ENCODE measurements around the gene GPR45. TPM values are rescaled to one million over a fixed set of nuclear protein-coding genes. Genes with fewer than 3 reads are reported as not detected.

The GPR45 gene
- total RNA-seq, 1 donor from 2014 or later = not detected

DNA sequence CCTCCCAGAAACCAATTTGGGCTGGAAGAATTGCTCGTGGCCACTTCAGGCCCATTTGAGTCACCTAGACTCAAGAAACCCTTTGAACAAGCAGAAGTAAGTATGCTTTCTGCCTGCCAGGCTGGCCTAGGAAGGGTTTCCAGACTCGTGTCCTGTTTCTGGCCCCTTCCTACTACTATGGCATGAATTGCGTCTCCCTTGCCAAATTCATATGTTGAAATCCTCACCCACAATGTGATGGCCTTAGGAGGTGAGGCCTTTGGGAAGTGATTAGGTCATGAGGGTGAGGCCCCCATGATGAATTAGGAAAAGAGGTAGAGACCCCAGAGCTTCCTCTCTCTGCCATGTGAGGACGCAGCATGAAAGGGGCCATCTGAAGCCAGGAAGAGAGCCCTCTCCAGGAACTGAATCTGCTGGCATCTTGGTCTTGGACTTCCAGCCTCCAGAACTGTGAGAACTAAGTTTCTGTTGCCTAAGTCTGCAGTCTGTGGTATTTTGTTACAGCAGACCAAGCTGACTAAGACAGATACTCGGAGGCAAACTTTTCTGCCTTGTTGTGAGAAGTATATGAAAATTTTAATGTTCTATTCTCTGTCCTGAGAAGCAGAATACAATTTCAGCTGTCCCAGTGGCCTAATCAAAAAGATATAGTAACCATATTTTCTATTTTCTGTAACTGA is 13.1 kb downstream of the GPR45 start:
- ATAC-seq = no peak

DNA sequence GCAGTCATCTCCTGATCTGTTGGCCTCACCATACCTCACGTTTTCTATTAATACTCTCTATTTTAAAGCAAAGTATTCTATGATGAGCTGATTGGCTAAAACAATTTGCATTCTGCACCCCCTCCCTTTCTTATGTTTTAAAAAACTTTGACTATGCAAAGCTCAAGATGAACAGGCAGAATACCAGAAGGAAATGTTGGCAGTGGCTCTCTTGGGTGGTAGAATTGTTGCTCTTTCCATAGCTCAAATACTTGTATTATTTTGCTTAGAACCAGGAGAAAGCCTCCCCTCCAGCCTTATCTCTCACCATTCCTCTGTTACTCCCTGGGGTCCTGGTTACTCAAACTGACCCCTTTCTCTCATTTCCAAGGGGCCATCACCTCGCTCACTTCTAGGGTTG is 14.4 kb downstream of the GPR45 start:
- ATAC-seq = no peak

DNA sequence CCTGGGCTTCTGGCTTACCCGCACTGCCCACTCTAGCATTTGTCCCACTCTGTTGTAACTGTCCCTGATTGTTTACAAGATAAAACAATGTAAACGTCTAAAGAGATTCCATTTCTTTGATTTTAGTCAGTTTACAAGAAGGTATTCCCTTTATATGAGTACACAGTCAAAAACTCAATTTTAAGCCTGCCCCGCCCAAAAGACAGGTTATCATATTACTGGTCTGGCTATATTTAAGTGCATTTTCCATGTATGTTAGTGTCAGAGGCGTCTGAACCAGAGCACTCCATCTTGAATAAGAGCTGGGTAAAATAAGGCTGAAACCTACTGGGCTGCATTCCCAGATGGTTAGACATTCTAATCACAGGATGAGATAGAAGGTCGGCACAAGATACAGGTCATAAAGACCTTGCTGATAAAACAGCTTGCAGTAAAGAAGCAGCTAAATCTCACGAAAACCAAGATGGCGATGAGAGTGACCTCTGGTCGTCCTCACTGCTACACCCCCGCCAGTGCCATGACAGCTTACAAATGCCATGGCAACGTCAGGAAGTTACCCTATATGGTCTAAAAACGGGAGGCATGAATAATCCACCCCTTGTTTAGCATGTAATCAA is 15.0 kb downstream of the GPR45 start:
- no peak for ATAC-seq

DNA sequence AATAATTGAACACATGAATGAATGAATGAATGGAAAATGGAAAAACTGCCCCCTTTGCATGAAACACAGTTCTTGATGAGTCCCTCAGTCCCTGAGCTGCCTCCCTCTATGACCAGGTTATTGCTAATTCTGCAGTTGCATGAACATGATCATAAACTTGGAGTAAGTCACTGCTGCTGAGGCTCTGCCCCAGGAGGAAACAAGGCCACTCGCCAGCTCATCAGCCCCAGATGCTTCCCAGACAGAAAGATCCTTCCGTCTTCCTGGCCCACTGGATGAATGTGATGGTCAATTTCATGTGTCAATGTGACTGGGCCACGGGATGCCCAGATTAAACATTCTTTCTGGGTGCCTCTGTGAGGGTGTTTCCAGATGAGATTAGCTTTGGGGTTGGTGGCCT is 16.4 kb downstream of the GPR45 start:
- no peak for ATAC-seq

DNA sequence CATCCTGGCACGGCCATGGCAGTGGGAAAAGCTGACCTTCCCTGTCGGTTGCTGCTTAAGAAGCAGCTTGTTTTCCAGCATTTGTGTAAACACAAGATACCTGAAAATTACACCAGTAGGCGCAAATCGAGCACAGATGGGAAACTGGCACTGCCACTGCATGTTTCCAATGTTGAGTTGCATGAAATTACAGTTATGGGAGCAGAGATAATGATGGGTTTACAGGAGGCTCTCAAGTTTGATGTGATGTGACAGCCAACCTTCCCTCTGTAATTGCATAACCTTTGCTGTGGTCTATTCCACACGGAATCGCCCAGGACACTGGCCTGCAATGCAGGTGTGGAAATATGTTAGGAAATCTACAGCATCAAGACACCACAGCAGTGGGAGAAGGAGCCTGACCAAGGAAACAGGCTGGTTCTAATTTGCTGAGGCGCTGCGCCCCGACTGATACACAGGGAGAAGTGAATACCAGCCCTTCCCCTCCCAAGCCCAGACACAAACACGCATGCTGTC is 17.4 kb downstream of the GPR45 start:
- ATAC-seq = no peak

DNA sequence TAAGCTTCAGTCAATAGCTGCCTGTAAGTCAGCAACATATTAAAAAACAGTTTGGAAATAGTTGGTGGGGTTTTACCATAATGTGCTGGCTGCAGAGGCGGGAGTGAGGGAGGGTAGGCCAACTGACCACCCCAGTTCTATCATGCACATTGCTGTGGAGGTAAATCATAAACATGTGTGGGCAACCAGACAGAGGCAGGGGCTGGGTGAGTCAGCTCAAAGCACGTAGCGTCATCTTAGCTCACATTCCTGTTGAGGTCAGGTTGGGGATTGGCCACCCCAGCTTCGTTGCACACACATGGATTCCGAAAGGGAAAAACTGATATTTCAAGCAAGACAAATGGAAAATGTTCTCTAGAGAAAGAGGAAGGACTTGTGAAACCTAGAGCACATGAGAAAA is 19.5 kb downstream of the GPR45 start:
- ATAC-seq = peak; percentile 68

DNA sequence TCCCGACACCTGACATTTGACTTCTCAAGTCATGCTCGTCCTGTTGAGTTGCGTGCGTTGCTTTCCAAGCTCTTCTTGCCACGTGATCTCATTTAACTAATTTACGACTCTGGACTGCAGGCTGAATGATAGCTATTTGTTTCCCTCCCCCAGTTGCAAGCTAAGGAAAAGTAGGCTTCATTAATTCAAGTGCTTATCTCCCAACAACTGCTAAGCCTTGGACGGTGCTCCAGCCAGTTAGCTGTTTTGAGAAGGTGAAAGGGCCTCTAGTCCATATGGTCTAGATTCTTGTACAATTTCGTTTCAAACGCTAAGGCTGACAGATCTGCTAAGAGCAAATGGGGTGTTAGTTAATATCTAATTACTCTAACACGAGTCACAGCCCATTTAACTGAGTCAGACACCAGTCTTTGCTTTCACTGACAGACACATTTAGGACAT is 21.1 kb downstream of the GPR45 start:
- no peak for ATAC-seq

DNA sequence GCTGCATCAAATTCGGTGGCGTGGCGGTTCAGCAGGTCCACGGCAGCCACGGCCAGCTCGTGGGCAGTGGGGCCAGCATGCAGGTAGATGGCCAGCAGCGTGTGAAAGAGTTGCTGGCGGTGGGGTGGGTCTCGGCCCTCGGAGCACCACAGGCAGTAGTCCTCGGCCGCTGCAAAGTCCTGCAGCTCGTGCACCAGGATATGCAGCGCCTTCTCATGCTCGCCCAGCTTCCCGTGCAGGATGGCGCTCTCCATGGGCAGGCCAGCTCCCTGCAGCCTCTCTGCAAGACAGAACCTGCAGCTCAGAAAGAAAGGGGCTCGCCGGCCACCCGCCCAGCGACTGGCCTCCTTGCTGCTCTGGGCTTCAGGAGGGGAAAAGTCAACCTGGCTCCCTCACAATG is 27.9 kb downstream of the GPR45 start:
- no peak for ATAC-seq

DNA sequence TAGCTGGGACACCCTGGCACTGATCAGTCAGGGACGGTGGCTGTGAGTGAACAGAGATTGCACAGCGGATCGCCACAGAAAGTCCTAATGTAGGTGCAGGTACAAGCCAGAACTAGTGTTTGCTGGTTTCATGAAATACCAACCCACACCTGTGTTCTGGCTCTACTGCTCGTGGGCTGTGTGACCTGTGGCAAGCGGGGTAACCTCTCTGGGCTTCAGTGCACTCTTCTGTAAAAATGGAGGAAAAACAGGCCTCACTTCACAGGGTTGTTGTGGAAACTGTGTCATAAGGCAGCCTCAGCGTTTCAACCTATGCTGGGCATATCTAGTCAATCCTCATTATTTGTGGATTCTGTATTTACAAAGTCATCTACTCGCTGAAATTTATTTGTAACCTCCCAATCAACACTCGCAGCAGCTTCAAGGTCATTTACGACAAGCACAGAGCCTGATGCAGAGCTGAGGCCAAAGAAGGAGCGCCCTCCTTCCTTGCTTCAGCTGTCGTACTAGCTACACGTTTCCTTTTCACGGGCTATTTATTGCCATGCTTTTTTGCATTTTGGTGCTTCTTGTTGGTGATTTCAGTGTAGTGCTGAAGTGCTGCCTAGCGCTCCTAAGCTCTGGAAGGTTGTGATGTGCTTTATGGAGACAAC is 30.0 kb downstream of the GPR45 start:
- ATAC-seq = no peak

DNA sequence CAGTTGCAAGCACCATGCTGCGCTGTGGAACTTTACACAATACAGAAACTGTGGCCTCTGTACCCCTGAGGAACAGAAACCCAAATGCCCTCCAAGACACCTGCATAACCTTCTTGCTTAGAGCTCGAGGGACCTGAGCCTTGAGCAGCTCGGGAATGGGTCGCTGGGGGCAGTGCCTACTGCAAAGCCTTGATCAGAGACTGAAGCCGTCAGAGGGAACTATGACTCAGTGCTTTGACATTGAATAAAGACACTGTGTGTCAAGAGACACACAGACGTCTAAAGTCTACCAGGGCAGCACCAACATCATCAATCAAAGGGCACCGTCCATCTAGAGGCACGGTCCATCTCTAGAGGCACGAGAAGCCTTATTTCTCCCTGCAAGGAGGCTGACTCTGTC is 30.6 kb downstream of the GPR45 start:
- ATAC-seq = no peak

DNA sequence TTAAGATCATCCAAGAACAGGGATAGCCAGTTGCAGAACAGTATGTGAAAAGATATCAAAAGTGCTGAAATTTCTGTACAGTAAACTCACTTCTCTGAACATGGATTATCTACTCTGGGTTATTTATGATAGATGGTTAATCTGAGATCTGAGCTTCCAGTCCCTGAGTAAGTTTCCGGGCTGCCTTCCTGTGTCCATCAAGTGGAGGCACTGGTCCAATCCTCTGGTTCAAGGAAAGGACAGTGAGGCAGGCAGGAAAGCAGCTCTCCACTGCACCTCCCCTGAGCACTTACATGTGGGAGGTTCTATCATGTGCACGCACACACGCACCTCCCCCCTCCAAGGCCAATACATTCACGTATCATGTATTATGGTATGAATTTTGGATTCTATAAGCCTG is 32.5 kb downstream of the GPR45 start:
- ATAC-seq = no peak

DNA sequence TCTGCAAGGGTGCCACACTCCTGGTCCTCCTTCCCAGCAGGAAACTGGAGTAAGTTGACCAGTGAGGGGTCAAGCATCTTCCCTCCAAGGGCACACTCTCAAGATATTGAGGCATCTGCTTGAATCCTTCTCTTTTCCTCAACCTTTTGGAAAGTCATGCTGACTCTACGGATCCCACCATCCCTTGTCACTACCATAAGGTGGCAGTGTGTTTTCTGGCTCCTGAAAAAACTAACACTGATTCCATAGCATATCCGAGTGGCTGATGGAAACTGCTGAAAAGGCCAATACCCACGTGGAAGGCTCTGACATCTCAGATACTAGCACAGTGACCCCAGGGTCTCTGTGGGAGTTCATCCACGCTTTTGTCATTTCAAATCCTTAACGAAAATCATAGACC is 37.1 kb downstream of the GPR45 start:
- no peak for ATAC-seq

DNA sequence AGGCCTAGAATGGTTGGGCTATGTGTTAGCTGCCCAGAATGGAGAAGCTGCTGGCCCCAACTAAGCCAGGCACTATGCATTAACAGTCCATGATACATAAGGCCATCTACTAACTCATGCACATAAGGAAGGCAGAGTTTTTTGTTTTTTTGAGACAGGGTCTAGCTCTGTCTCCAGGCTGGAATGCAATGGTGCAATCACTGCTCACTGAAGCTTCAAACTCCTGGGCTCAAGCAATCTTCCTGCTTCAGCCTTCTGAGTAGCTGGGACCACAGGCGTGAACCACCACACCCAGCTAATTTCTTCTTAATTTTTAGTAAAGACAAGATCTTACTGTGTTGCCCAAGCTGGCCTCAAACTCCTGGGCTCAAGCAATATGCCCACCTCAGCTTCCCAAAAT is 37.6 kb downstream of the GPR45 start:
- no peak for ATAC-seq

DNA sequence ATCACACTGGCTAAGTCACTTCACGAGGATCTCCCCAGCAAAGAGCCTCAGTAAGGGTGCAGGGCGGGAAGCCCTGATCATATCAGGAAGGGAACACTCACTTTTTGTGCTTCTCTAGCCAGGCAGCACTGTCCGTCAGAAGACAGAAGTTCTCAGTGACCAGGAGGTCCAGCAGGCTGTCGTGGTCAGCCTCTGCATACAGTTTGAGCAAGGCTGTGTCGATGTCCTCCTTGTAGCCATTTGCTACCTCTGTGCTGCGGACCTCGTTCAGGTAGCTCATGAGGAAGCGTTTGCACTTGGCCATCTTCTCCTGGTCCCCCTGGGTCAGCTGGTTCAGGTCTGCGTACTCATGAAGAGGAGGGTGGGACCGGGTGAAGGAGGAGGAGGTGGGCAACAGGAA is 38.7 kb downstream of the GPR45 start:
- no peak for ATAC-seq

DNA sequence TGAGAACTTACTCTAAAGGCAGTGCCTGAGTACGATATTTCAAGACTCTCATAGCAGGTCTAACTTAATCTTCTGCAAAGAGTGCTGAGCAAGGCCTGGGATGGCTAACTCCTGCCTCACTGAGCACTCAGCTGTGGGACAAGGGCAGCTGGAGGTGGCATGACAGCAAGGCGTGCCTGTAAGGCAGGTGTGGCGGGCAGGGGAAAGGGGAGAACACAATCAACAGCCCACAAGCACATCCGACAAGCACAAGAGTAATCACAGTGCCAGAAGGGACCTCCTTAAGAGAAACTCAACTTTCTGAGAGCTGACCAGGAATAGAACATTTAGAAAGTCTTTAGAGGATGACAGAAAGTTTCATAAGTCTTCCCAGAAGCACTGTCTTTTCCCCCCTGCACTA is 42.0 kb downstream of the GPR45 start:
- ATAC-seq = no peak

DNA sequence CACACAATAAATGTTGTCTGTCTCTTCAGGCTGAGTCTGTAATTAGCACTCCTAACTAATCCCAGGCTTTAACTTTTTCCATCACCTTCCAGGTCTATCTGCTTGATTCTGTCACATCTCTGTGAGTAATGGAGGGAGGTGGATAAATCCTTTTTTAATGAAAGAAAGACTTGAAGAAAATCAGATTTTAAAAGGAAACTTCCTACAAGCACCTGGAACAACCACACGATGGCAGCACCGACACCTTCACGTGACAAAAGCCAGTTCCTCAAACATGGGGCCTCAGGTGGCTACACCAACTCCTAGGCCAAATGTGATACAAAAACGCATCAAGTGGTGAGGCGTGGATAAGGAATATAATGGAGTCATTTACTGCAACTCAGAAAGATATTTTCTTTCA is 46.1 kb downstream of the GPR45 start:
- no peak for ATAC-seq

DNA sequence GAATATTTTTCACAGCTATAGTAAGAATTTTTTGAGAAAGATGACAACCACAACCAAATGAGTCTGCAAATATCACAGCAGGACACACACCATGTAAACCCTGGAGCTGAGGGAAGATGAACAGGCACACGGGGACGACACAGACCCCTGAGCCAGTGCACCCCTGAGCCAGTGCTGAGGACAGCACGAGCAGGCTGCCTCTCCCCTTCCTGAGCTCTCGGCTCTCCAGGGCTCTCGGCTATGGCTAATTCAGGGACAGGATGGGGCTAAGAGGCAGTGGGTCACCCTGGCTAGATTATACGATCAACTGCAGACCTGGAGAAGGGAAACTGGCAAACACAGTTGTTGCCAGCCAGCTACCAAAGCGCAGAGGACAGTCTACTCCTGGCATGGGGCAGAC is 46.6 kb downstream of the GPR45 start:
- ATAC-seq = no peak

DNA sequence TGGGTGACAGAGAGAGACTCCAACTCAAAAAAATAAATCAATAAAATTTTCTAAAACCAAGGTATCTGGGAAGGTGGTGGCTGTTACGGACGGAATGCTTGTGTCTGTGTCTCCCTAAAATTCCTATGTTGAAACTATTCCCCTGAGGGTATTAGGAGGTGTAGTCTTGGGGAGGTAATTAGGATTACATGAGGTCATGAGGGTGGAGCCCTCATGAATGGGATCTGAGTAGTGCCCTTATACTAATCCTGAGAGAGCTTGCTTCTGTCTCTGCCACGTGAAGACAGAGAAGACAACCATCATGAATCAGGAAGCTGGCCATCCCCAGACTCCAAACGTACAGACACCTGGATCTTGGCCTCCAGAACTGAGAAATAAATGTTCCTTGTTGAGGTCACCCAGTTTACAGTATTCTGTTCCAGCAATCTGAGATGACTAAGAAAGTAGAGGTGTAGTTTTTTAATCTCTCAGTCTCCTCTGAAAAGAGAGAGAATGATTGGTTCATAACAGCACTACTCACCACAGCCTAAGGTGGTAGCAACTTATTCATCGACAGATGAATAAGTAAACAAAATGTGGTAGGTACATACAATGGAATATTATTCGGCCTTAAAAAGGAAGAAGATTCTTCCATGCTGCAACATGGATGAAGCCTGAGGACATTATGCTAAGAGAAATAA is 49.6 kb downstream of the GPR45 start:
- ATAC-seq = peak; percentile 82

DNA sequence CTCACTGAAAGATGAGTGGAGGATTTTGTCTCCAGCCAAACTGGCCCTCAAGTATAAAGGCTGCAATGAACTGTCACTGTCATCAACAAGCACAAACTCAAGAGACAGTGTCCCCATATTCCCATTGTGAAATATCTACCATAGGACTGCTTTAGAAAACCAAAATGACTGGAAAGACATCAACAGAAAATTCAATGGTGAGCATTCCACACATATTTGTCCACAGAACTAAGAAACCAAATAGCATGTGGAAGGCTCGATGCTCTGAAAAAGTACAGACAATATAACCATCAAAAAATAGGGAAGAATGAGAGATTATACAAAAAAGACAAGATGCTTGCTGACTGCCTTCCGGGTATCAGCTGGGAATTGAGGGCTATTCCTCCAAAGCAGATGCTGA is 50.4 kb downstream of the GPR45 start:
- no peak for ATAC-seq
